WERI-Rb-1 (cell line): Measurements from ENCODE around the gene LOC101059915.
"Not testable (repeated sequence)": the region's sequence is repeated elsewhere in the genome, so short reads cannot be mapped to it uniquely, and the experiment has no call there.

ENCODE experiments used
- DNase-seq: peaks from one replicate; pipeline ENCODE4 v3.0.0-alpha.2; 2020
- H3K27ac ChIP-seq: fragments of 250-450 bp; sonication (Bioruptor Pico); 2 replicates; pipeline ENCODE4 v1.5.1; 2020; ENCODE audit warnings: mild to moderate bottlenecking, moderate library complexity
- H3K27me3 ChIP-seq: fragments of 250-450 bp; sonication (Bioruptor Pico); 2 replicates; pipeline ENCODE4 v1.5.1; 2021; ENCODE audit warnings: mild to moderate bottlenecking, low read depth, moderate library complexity; ENCODE audit not compliant: insufficient read depth, severe bottlenecking
- H3K36me3 ChIP-seq: fragments of 250-450 bp; sonication (Bioruptor Pico); 2 replicates; pipeline ENCODE4 v1.5.1; 2020; ENCODE audit warnings: mild to moderate bottlenecking, moderate library complexity
- H3K4me3 ChIP-seq: 2 replicates; pipeline ENCODE4 v1.5.1; 2011; ENCODE audit warnings: low read depth, mild to moderate bottlenecking, control low read depth, low read length
- H3K9me3 ChIP-seq: fragments of 250-450 bp; sonication (Bioruptor Pico); 2 replicates; pipeline ENCODE4 v1.5.1; 2021; ENCODE audit warnings: mild to moderate bottlenecking, moderate library complexity; ENCODE audit not compliant: severe bottlenecking
- CTCF ChIP-seq: IDR thresholded peaks from 2 replicates; pipeline ENCODE4 v1.5.1; 2011; ENCODE audit warnings: low read depth, mild to moderate bottlenecking, control low read depth, inconsistent platforms, low read length

Gene LOC101059915

GRCh38 chrX:71671938-71672337, 4.6 kb downstream of the LOC101059915 start:
- no peak for DNase-seq
- Histone ChIP-seq H3K9me3 (no peaks in the 10 kb centered on the region), H3K27ac (no peak overlapping the region), H3K4me3 (no peak overlapping the region), H3K27me3 (peaks cover 26% of the 10 kb centered on the region), H3K36me3 (no peaks in the 10 kb centered on the region)
- TF ChIP-seq CTCF = no peak

DNA sequence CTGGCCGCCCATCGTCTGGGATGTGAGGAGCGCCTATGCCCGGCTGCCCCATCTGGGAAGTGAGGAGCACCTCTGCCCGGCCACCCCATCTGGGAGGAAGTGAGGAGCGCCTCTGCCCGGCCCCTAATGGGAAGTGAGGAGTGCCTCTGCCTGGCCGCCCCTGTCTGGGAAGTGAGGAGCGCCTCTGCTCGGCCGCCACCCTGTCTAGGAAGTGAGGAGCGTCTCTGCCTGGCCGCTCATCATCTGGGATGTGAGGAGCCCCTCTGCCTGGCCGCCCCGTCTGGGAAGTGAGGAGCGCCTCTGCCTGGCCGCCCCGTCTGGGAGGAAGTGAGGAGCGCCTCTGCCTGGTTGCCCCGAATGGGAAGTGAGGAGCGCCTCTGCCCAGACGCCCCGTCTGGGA, 8.3 kb downstream of the LOC101059915 start:
- not testable (repeated sequence) for H3K9me3 ChIP-seq, H3K4me3 ChIP-seq, DNase-seq, H3K36me3 ChIP-seq, H3K27ac ChIP-seq
- H3K27me3 ChIP-seq = peaks cover 13% of the 10 kb centered on the region

DNA sequence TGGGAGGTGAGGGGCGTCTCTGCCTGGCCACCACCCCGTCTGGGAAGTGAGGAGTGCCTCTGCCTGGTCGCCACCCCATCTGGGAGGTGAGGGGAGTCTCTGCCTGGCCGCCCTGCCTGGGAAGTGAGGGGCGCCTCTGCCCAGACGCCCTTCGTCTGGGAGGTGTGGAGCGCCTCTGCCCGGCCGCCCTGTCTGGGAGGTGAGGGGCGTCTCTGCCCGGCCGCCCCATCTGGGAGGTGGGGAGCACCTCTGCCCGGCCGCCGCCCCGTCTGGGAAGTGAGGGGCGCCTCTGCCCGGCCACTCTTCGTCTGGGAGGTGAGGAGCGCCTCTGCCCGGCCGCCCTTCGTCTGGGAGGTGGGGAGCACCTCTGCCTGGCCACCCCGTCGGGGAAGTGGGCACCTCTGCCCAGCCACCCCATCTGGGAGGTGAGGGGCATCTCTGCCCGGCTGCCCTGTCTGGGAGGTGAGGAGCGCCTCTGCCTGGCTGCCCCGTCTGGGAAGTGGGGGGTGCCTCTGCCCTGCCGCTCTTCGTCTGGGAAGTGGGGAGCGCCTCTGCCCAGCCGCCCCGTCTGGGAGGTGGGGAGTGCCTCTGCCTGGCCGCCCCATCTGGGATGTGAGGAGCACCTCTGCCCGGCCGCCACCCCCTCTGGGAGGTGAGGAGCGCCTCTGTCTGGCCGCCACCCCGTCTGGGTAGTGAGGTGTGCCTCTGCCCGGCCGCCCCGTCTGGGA, 8.9 kb downstream of the LOC101059915 start:
- not testable (repeated sequence) for H3K36me3 ChIP-seq, DNase-seq, H3K27ac ChIP-seq, H3K9me3 ChIP-seq, H3K4me3 ChIP-seq
- H3K27me3 ChIP-seq = peaks cover 13% of the 10 kb centered on the region

GRCh38 chrX:71677195-71677594, 9.8 kb downstream of the LOC101059915 start:
- not testable (repeated sequence) for DNase-seq, H3K36me3 ChIP-seq

DNA sequence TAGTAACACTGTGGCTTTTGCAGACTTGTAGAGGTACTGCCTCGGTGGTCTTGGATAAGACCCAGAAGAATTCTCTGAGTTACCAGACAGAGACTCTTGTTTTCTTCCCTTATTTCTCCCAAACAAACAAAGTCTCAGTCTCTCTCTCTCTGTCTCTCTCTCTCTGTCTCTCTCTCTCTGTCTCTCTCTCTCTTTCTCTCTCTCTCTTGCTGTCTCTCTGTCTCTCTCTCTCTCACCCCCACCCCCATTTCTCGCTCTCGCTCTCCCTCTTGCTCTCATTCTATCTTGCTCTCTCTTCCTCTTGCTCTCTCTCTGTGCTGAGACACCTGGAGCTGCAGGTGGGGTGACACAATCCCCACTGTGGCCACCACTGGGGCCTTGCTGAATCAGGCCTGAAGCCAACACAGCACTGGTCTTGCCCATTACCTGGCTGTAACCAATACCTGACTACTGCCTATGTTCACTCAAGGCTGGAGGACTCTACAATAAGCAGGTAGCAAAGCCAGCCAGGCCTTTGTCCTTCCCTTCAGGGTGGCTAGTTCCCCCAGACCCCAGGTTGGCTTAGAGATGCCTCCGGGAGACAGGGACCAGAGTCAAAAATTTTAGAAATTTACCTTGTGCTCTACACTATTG, 12.3 kb downstream of the LOC101059915 start:
- no peak overlapping the region for H3K27ac ChIP-seq
- DNase-seq = no peak
- H3K9me3 ChIP-seq = no peaks in the 10 kb centered on the region
- H3K36me3 ChIP-seq = no peaks in the 10 kb centered on the region
- no peak overlapping the region for H3K4me3 ChIP-seq
- TF ChIP-seq CTCF = no peak
- no peaks in the 10 kb centered on the region for H3K27me3 ChIP-seq

More at GRCh38 chrX:71677195-71677594, 9.8 kb downstream of the LOC101059915 start:
- not testable (repeated sequence) for H3K27me3 ChIP-seq, H3K9me3 ChIP-seq, H3K27ac ChIP-seq, H3K4me3 ChIP-seq

DNA sequence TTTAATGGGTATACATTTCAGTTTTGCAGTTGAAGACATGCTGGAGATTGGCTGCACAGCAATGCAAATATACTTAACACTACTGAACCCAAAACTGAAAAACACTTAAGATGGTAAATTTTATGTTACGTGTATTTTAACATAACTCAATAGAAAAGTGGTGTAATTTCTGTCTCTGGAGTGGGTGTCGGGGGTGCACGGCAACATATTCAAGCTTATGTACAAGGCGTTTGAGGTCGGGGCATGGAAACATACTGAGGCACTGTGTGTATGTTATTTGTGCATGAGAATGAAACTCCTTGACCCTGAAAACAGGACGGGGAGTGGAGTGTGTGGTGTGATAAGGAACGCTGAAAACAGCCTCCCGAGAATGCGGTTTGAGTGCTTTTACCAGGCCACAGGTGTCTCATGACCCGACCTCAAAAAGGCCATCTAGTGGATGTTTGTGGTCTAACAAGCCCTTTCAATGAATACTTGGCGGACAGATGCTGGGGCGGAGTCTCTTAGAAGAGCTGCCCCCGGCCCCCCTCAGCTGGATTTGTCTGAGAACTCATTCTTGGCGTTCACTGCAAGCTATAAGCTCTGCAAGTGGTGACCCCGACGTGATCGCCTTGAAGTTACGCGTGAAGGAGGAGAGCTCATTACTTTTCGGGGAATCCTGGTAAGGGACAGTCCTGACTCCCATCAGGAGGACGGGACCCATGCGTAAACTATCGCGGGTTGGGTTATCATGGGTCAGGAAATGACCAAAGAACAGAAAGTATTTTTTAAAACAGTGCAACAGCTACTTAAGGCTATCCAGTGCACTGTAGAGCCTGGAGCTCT, 29.5 kb downstream of the LOC101059915 start:
- not testable (repeated sequence) for H3K9me3 ChIP-seq, DNase-seq, H3K4me3 ChIP-seq, H3K36me3 ChIP-seq, H3K27ac ChIP-seq, H3K27me3 ChIP-seq

DNA sequence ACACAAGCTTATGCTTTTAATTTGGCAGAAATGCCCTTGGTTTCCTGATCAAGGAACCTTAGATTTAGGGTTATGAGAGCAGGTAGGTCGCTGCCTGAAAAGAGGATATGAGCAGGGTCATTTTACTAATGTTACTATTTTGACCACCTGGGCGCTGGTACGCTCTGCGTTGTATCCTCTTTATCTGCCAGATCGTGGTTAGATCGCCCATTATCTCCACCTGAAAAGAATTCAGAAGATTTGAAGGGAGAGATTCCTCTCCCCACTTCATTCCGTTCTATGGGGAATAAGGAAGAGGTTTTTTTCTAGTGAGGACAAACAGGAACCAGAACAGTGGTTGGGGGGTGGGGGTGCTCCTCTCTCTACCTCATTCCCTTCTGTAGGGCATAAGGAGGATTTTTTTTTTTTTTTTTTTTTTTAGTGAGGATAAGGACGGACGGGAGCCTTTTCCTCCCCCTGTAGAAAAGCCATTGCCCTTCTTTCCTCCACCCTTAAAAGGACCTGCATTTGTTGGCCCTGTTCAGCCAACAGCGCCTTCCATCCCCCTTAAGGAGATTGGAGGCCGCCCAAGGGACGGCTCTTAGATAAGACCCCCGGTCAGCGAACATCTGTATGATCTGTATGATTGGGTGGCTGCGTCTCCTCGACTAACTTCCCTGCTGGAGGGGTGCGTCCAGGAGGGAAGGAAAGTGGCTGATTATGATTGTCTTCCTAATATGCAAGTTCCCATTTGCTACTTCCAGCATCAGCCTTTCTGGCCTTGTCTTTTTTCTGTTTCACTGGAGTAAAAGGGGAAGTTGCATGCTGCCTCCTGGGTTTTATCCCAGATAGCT, 30.3 kb downstream of the LOC101059915 start:
- not testable (repeated sequence) for H3K36me3 ChIP-seq, H3K9me3 ChIP-seq, H3K4me3 ChIP-seq, DNase-seq, H3K27me3 ChIP-seq, H3K27ac ChIP-seq

GRCh38 chrX:71698299-71699022, 31.1 kb downstream of the LOC101059915 start:
- not testable (repeated sequence) for H3K36me3 ChIP-seq, H3K9me3 ChIP-seq, H3K4me3 ChIP-seq, H3K27ac ChIP-seq, DNase-seq, H3K27me3 ChIP-seq

DNA sequence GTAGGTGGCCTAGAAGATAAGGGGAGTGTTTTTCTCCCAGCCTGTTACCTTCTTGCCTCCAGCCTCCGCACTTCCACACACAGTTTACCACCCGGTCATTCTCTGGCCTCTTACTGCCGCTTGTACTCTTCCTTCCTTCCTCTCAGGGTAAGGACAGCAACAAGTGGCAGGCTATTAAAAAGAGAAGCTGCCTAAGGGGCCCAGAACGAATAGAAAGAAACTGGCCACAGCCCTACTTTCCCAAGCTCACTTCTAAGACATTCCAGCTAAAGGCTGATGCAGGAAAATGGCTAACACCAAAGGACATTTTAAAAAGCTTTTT, 31.6 kb downstream of the LOC101059915 start:
- H3K4me3 ChIP-seq, H3K9me3 ChIP-seq, DNase-seq, H3K27me3 ChIP-seq, H3K36me3 ChIP-seq, H3K27ac ChIP-seq: not testable (repeated sequence)

GRCh38 chrX:71702853-71703252, 35.5 kb downstream of the LOC101059915 start:
- not testable (repeated sequence) for H3K4me3 ChIP-seq, H3K27ac ChIP-seq, H3K27me3 ChIP-seq, DNase-seq, H3K9me3 ChIP-seq, H3K36me3 ChIP-seq

GRCh38 chrX:71714064-71714463, 46.7 kb downstream of the LOC101059915 start:
- not testable (repeated sequence) for DNase-seq, H3K27ac ChIP-seq, H3K4me3 ChIP-seq, H3K27me3 ChIP-seq, H3K36me3 ChIP-seq, H3K9me3 ChIP-seq
